SHP77 (cell line): Measurements from ENCODE around the gene PIANP.
A peak's percentile ranks its signal among the peaks of the same experiment; 100 is the strongest.
"Not testable (repeated sequence)": the region's sequence is repeated elsewhere in the genome, so short reads cannot be mapped to it uniquely, and the experiment has no call there.

Experiments
- DNase-seq, 2 experiments: peaks; one replicate each; lab custom pipeline; 2025; lab: John Stamatoyannopoulos, UW

Gene PIANP

GRCh38 chr12:6700646-6701051 is at the start of gene PIANP:
Gene PIANP, minus strand, starts transcription at chr12:6700815. Its CDS starts 2,754 bp downstream, at chr12:6698061.
- DNase-seq, result no peak

GRCh38 chr12:6748761-6749160 is 48.1 kb upstream of the PIANP start:
- no peak for DNase-seq

GRCh38 chr12:6747216-6747615 is 46.6 kb upstream of the PIANP start:
- DNase-seq, result no peak

- DNase-seq, result no peak
These were observed 45.3 kb upstream of the PIANP start for GRCh38 chr12:6745741-6746525.

- DNase-seq, result not testable (repeated sequence)
These were observed 42.7 kb upstream of the PIANP start for GRCh38 chr12:6743300-6743699.

GRCh38 chr12:6742834-6743233 is 42.2 kb upstream of the PIANP start:
- no peak for DNase-seq

- DNase-seq, result not testable (repeated sequence)
These were observed 41.5 kb upstream of the PIANP start for GRCh38 chr12:6742080-6742479.

- DNase-seq, result no peak
These were observed 36.1 kb upstream of the PIANP start for GRCh38 chr12:6736754-6737153.

GRCh38 chr12:6735448-6736191 is 35.0 kb upstream of the PIANP start:
- peak in 1 of 2 experiments; percentile 36 for DNase-seq

- DNase-seq, result no peak
These were observed 34.1 kb upstream of the PIANP start for GRCh38 chr12:6734506-6735387.

- DNase-seq, result no peak
These were observed 29.6 kb upstream of the PIANP start for GRCh38 chr12:6730169-6730568.

- no peak for DNase-seq
These were observed 28.6 kb upstream of the PIANP start for GRCh38 chr12:6729186-6729585.

- DNase-seq, result no peak
These were observed 24.7 kb upstream of the PIANP start for GRCh38 chr12:6725350-6725749.

- DNase-seq, result no peak
These were observed 23.8 kb upstream of the PIANP start for GRCh38 chr12:6724409-6724797.

GRCh38 chr12:6723607-6724408 is 23.2 kb upstream of the PIANP start, which contains the start of gene COPS7A:
Gene COPS7A, plus strand, starts transcription at chr12:6724046. Its CDS starts 611 bp downstream, at chr12:6724657.
- peak; percentile 93 to 94 for DNase-seq

GRCh38 chr12:6722863-6723262 is 22.2 kb upstream of the PIANP start:
- DNase-seq, result no peak

- no peak for DNase-seq
These were observed 16.3 kb upstream of the PIANP start for GRCh38 chr12:6716874-6717437.

GRCh38 chr12:6716031-6716873 is 15.6 kb upstream of the PIANP start:
- not testable (repeated sequence) for DNase-seq

- no peak for DNase-seq
These were observed 8.4 kb upstream of the PIANP start for GRCh38 chr12:6708960-6709394.

GRCh38 chr12:6708351-6708750 is 7.7 kb upstream of the PIANP start:
- DNase-seq, result not testable (repeated sequence)
